ENCODE data around the gene MGMT. TPM values are rescaled to one million over a fixed set of nuclear protein-coding genes. Genes with fewer than 3 reads are reported as not detected.

MGMT gene
- total RNA-seq, 1 donor from 2014 or later = 51.4 TPM

GRCh38 chr10:129807211-129807610, 340.2 kb downstream of the MGMT start:
- no peak for DNase-seq (ENCODE audit: low read depth)
- H3K4me3 ChIP-seq (ENCODE audit: low read depth, low read length) = no peak overlapping the region
- TF ChIP-seq, protein P1, sequence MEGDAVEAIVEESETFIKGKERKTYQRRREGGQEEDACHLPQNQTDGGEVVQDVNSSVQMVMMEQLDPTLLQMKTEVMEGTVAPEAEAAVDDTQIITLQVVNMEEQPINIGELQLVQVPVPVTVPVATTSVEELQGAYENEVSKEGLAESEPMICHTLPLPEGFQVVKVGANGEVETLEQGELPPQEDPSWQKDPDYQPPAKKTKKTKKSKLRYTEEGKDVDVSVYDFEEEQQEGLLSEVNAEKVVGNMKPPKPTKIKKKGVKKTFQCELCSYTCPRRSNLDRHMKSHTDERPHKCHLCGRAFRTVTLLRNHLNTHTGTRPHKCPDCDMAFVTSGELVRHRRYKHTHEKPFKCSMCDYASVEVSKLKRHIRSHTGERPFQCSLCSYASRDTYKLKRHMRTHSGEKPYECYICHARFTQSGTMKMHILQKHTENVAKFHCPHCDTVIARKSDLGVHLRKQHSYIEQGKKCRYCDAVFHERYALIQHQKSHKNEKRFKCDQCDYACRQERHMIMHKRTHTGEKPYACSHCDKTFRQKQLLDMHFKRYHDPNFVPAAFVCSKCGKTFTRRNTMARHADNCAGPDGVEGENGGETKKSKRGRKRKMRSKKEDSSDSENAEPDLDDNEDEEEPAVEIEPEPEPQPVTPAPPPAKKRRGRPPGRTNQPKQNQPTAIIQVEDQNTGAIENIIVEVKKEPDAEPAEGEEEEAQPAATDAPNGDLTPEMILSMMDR (conservative IDR thresholded peaks at IDR 0.05; ENCODE audit: low read depth, low read length) = no peak

- TF ChIP-seq, protein P1 (conservative IDR thresholded peaks at IDR 0.05; ENCODE audit: low read depth, low read length) = no peak
- H3K4me3 ChIP-seq (ENCODE audit: low read depth, low read length) = no peak overlapping the region
- no peak for DNase-seq (ENCODE audit: low read depth)
Measured at GRCh38 chr10:129808092-129808983, 341.3 kb downstream of the MGMT start.

GRCh38 chr10:129809431-129809830, 342.4 kb downstream of the MGMT start:
- TF ChIP-seq, protein P1 (conservative IDR thresholded peaks at IDR 0.05; ENCODE audit: low read depth, low read length) = no peak
- no peak overlapping the region for H3K4me3 ChIP-seq (ENCODE audit: low read depth, low read length)
- no peak for DNase-seq (ENCODE audit: low read depth)

DNA sequence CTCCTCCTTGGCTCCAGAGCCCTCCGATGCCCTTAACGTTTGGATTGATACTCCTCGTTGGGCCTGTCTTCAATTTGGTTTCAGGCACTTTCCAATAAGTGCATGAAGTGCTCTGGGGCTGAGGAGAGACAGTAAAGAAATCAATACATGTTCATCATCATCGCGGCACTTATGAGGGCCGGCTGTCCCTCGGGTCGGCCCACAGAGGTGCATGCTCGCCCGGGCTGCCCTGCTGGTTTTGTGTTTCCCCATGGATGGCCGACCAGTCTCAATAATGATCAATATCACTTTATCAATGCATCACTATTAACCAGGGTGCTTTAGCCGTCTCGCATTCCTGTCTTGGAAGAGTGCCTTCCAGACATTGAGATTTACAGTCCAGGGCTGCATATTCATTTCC, 342.8 kb downstream of the MGMT start:
- no peak for DNase-seq (ENCODE audit: low read depth)
- H3K4me3 ChIP-seq (ENCODE audit: low read depth, low read length) = no peak overlapping the region
- TF ChIP-seq, protein P1 (conservative IDR thresholded peaks at IDR 0.05; ENCODE audit: low read depth, low read length) = no peak

DNA sequence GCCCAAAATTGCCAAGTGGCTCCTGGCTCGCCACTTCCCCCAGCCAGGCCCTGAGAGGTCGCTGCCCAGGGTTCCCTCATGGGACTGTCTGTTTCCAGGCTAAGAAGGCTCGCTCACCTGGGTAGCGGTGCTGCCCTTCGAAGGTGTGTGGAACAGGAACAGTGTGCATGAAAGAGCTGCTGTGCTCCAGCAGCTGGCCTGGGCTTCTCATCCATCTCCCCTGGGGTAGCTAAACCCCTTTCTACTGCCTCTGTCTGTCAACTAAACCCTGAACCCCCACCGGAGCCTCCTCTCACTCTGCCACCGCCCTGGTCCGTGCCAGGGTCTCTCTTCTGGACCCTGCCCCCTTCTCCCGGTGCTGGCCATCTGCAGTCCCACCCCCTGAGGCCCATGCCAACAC, 344.2 kb downstream of the MGMT start:
- TF ChIP-seq, protein P1 (conservative IDR thresholded peaks at IDR 0.05; ENCODE audit: low read depth, low read length) = no peak
- no peak overlapping the region for H3K4me3 ChIP-seq (ENCODE audit: low read depth, low read length)
- no peak for DNase-seq (ENCODE audit: low read depth)

- H3K4me3 ChIP-seq (ENCODE audit: low read depth, low read length) = no peak overlapping the region
- TF ChIP-seq, protein P1 (conservative IDR thresholded peaks at IDR 0.05; ENCODE audit: low read depth, low read length) = no peak
- DNase-seq (ENCODE audit: low read depth) = no peak
Measured at GRCh38 chr10:129812398-129812797, 345.4 kb downstream of the MGMT start.

Measured in epithelial cell of proximal tubule (primary cell).